RKO (cell line): Measurements from ENCODE around the gene ARHGAP30.
"Not testable (repeated sequence)": the region's sequence is repeated elsewhere in the genome, so short reads cannot be mapped to it uniquely, and the experiment has no call there.

Experiments
- DNase-seq: peaks from one replicate; pipeline ENCODE4 v3.0.0-alpha.2; 2016; ENCODE audit warnings: low spot score

The ARHGAP30 gene

GRCh38 chr1:161071886-161072371 is 2.2 kb upstream of the ARHGAP30 start:
- DNase-seq = peak; percentile 58

- no peak for DNase-seq
Observed at GRCh38 chr1:161070761-161071160, 1.1 kb upstream of the ARHGAP30 start.

GRCh38 chr1:161069241-161069640 is 450 bp downstream of the ARHGAP30 start:
- no peak for DNase-seq

GRCh38 chr1:161068306-161069234 is 1.1 kb downstream of the ARHGAP30 start:
- no peak for DNase-seq

- DNase-seq = no peak
Observed at GRCh38 chr1:161066694-161067093, 3.0 kb downstream of the ARHGAP30 start.

GRCh38 chr1:161065681-161066080 is 4.0 kb downstream of the ARHGAP30 start:
- DNase-seq = not testable (repeated sequence)

- DNase-seq = not testable (repeated sequence)
Observed at GRCh38 chr1:161063936-161064335, 5.8 kb downstream of the ARHGAP30 start.

- DNase-seq = no peak
Observed at GRCh38 chr1:161061419-161061818, 8.3 kb downstream of the ARHGAP30 start.

- DNase-seq = no peak
Observed at GRCh38 chr1:161059293-161059692, 10.4 kb downstream of the ARHGAP30 start.

GRCh38 chr1:161054805-161055204 is 14.9 kb downstream of the ARHGAP30 start:
- no peak for DNase-seq

- DNase-seq = no peak
Observed at GRCh38 chr1:161054232-161054631, 15.5 kb downstream of the ARHGAP30 start.

- DNase-seq = no peak
Observed at GRCh38 chr1:161052899-161053298, 16.8 kb downstream of the ARHGAP30 start.

- no peak for DNase-seq
Observed at GRCh38 chr1:161051219-161051618, 18.5 kb downstream of the ARHGAP30 start.

- no peak for DNase-seq
Observed at GRCh38 chr1:161048949-161049722, 20.6 kb downstream of the ARHGAP30 start.

GRCh38 chr1:161047436-161048420 is 22.0 kb downstream of the ARHGAP30 start:
- no peak for DNase-seq

- no peak for DNase-seq
Observed at GRCh38 chr1:161046605-161047228, 23.0 kb downstream of the ARHGAP30 start.

- peak; percentile 95 for DNase-seq
Observed at GRCh38 chr1:161045736-161046604, 23.7 kb downstream of the ARHGAP30 start, which contains the start of gene USF1. TSS of gene USF1 (minus strand) at chr1:161045977. CDS start at chr1:161043275, 2,702 bp downstream.

GRCh38 chr1:161044908-161045735 is 24.6 kb downstream of the ARHGAP30 start:
- DNase-seq = peak; percentile 90

GRCh38 chr1:161044535-161044907 is 25.2 kb downstream of the ARHGAP30 start:
- DNase-seq = no peak
